Activated T-helper 1 cell treated with Interleukin-2 at 50 U/mL for 16 hours (primary cell): ENCODE data around the gene NOX4.
"Not testable (repeated sequence)": the region's sequence is repeated elsewhere in the genome, so short reads cannot be mapped to it uniquely, and the experiment has no call there.

Experiments
- DNase-seq: peaks from one replicate; pipeline ENCODE4 v3.0.0-alpha.2; 2020; ENCODE audit warnings: low read depth

NOX4 gene

DNA sequence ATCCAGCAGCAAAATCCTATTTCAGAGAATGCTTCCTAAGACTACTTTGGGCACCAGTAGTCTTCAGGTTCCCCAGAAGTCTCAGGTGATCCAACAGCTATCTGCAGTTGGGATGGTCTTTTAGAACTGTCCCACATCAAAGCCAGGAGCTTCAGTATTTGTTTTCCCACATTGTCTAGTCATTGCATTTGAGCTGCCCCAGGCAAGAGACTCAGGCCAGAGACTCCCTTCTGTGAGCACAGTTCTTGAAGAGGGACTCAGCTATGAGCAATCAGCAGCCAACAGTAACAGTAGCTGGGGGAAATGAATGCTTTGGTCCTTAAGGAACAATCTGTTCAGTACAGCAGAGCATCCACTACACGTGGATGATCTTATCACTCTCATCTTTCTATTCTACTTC lies 188.1 kb downstream of the NOX4 start:
- DNase-seq, result not testable (repeated sequence)

DNA sequence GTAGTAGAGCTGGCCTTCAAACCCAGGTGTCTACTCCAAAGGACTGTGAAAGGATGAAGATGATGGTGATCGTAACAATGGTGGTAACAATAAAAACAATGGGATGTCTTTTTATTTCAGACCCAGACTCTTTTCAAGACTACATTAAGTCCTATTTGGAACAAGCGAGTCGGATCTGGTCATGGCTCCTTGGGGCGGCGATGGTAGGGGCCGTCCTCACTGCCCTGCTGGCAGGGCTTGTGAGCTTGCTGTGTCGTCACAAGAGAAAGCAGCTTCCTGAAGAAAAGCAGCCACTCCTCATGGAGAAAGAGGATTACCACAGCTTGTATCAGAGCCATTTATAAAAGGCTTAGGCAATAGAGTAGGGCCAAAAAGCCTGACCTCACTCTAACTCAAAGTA lies 196.2 kb downstream of the NOX4 start:
- DNase-seq, result not testable (repeated sequence)

DNA sequence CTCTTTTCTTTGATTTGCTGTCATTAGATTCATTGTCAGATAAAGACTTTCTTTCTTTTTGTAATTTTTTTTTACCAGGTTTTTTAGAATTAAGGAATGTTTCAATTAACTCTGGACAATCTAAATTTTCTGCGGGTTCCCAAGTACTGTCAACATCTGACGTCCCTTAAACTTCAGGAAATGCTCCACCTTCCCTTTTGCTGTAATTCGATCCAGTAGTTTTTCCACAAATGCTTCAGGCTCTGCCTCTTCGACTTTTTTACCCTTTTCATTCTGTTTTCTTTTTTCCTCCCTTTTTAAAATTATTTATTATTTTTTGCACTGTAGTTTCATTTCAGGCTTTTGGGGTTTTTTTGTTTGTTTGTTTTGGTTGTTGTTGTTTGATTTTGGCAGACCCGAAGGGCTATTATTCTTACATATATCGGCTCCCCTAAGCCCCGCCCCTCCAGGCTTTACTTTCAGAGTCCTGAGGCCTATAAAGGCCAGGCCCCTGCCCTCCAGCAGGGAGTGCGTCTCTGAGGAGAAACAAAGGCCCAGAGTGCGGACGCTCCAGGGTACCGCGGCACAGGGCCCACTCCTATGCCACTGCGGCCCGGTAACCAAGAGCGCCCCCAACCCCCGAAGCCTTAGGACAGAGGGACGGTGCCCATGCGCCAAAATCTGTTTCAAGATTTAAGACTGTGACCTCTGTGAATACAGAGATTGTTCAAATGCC lies 197.1 kb downstream of the NOX4 start:
- no peak for DNase-seq

DNA sequence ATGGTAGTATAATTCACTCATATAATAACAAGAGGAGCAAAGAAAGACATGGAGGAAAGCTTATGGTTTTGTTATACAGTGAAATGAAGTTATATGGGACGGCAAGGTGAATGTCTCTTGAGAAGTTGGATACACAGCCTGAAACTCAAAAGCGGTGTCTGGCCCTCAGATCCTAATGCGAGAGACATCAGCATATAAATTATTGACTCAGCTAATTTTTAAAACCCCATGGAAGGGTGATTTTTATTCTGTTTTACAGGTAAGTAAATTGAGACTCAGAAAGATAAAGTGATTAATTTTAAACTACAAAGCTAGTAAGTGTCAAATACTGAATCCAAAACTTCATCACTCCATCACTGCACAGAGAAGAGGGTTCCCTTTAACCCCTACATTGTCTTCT lies 203.2 kb downstream of the NOX4 start:
- not testable (repeated sequence) for DNase-seq

DNA sequence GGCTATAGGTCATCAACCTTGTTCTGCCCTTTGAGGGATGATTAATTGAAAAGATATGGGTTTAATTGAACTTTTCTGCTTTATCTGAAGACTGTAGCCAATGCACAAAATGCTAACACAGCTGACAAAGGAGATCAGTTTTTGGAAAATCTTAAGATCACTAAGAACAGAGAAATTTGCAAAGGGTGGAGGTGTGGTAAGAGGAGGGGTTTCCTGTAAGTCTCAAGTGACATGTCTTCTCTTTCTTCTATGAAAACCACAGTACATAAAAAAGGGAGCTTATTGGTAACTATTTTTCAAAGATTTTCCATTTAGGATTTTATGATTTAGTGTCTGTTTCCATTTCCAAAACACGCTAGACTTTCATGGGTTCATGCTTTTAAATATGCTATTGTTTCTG lies 204.6 kb downstream of the NOX4 start:
- not testable (repeated sequence) for DNase-seq

DNA sequence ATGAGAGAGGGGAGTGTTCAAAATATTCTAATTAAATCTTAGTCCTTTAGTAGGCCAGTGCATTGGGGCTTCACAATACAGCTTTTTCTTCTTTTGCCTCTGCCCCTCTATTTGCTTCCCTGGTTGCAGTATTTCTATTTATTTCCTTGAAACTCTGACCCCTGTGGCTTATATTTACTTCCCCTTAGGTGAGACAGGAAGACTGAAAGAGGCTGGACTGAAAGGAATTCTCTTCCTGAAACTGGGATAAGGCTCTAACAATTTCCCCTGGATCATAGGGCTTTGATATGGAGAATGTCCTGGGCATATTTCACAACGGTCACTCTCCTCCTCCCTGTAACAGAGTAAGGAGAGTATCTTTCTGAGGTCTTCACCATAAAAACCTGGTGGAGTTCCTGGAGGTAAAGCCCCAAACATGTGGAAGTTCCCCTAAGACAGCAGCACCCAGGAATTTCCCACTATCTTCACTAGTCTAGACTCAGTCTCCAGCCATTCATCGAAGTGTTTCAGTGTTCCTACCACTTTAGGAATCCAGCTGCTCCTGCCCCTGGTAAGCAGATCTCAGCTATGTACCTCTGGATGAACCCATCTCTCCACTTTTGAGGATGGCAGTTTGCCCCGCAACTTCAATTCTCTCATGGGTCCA lies 210.0 kb downstream of the NOX4 start:
- not testable (repeated sequence) for DNase-seq

DNA sequence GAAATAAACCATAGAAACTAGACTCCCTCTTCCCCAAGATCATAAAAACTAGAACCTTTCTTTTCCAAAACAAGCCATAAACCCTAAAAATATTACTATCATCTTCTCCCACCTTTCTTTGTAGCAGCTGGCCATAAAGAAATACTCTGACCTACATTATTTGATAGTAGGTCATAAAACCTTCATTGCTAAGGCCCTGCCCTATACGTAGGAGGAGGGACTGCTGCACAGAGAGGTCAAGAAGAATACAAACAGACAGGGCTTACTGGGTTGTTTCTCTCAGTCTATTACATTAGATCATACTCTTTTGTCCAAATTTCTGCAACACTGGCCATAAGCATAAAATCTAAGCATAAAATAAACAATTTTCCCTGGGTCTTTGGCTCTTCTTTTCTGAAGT lies 212.0 kb downstream of the NOX4 start:
- no peak for DNase-seq

DNA sequence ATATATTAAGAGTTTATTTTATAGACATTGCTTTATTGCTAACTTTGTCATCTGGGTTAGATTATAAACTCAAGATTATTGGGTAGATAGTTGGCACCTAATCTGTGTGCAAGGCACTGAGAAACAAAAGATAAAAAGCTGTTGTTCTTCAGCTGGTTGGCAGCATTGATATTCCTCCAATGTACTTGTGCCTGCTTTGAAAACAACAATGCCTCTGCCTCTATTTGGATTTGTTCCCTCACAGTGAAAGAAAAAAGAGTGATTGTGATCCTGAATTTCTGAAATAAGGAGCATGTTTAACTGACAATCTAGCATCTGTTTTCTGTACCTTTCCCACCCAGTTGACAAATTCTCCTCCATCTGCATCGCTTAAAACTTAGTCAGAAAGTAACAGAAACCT lies 215.2 kb downstream of the NOX4 start:
- no peak for DNase-seq
